AG04450 (cell line): ENCODE measurements around the gene ENOX1. TPM values are rescaled to one million over a fixed set of nuclear protein-coding genes. Genes with fewer than 3 reads are reported as not detected.

Experiments
- CTCF ChIA-PET: fragments of 300-600, 350-600 bp; formaldehyde crosslinking; extraction: SDS; loops from one replicate; lab custom pipeline; 2022; ENCODE audit warnings: antibody characterized with exemption, inconsistent platforms; lab: Charles Lee
- POLR2A ChIA-PET: fragments of 350-600 bp; formaldehyde crosslinking; extraction: SDS; loops from one replicate; lab custom pipeline; 2021; ENCODE audit warnings: antibody characterized with exemption, inconsistent platforms; lab: Yijun Ruan, JAX
- DNase-seq: peaks from one replicate; pipeline ENCODE4 v3.0.0-alpha.2; 2011; ENCODE audit warnings: low read depth, low spot score
- H3K27ac ChIP-seq: one replicate; pipeline ENCODE4 v1.5.1; 2012; ENCODE audit warnings: low read depth, low read length, control low read depth
- H3K27me3 ChIP-seq: one replicate; pipeline ENCODE4 v1.6.0; 2012; ENCODE audit warnings: low read length; ENCODE audit not compliant: control insufficient read depth, insufficient read depth
- H3K4me3 ChIP-seq: 2 replicates; pipeline ENCODE4 v1.5.1; 2011; ENCODE audit warnings: mild to moderate bottlenecking, low read depth, low read length, control low read depth
- H3K9me3 ChIP-seq: 2 replicates; pipeline ENCODE4 v1.5.1; 2012; ENCODE audit warnings: low read length; ENCODE audit not compliant: control insufficient read depth, insufficient read depth
- polyA plus RNA-seq: library from polyadenylated mRNA; depleted of rRNA; stranded (reverse); fragments of >200 nt; gene quantifications from 2 replicates; pipeline ENCODE4 v1.2.3, GENCODE V29; 2011
- TF ChIP-seq, protein P1 (sequence below): IDR thresholded peaks from 2 replicates; pipeline ENCODE4 v1.5.1; 2011; ENCODE audit warnings: low read depth, low read length, control low read depth, inconsistent platforms

Gene ENOX1
- polyA plus RNA-seq, 1 experiment = 3.9 TPM

DNA sequence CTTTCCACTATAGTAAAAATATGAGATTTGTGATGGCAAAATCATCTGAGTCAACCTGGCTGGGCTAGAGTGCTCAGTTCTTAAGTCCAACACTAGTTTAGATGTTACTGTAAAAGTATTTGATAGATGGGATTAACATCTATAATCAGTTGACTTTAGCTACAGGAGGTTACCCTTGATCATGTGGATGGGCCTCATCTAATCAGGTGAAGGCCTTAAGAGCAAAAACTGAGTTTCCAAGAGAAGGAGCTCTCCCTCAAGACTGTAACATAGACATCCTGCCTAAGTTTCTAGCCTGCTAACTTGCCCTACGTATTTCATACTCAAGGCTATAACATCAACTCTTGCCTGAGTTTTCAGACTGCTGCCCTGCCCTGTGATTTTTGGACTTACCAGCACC lies 132.8 kb downstream of the ENOX1 start:
- POLR2A ChIA-PET = no interaction called here
- Histone ChIP-seq H3K27ac (no peak overlapping the region), H3K27me3 (no peaks in the 10 kb centered on the region), H3K9me3 (no peaks in the 10 kb centered on the region), H3K4me3 (no peak overlapping the region)
- CTCF ChIA-PET = no interaction called here
- TF ChIP-seq, protein P1, sequence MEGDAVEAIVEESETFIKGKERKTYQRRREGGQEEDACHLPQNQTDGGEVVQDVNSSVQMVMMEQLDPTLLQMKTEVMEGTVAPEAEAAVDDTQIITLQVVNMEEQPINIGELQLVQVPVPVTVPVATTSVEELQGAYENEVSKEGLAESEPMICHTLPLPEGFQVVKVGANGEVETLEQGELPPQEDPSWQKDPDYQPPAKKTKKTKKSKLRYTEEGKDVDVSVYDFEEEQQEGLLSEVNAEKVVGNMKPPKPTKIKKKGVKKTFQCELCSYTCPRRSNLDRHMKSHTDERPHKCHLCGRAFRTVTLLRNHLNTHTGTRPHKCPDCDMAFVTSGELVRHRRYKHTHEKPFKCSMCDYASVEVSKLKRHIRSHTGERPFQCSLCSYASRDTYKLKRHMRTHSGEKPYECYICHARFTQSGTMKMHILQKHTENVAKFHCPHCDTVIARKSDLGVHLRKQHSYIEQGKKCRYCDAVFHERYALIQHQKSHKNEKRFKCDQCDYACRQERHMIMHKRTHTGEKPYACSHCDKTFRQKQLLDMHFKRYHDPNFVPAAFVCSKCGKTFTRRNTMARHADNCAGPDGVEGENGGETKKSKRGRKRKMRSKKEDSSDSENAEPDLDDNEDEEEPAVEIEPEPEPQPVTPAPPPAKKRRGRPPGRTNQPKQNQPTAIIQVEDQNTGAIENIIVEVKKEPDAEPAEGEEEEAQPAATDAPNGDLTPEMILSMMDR = no peak
- no peak for DNase-seq

DNA sequence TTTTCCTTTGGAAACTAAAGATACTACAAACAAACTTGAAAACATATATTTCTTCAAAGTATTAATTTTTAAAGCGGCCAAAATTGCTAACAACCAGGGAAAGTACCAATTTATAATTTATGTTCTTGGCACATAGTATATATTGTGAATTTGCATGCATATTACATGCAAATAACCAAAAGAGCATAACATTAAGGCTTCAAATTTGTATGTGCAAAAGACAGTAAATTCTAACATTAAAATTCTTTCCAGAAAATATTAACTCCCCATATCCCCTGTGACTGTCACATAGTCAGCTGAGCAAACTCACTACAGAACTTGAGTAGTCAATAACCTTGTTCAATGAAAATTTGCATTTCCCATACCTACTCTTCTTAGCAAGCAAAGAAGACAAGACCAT lies 133.4 kb downstream of the ENOX1 start:
- CTCF ChIA-PET = no interaction called here

DNA sequence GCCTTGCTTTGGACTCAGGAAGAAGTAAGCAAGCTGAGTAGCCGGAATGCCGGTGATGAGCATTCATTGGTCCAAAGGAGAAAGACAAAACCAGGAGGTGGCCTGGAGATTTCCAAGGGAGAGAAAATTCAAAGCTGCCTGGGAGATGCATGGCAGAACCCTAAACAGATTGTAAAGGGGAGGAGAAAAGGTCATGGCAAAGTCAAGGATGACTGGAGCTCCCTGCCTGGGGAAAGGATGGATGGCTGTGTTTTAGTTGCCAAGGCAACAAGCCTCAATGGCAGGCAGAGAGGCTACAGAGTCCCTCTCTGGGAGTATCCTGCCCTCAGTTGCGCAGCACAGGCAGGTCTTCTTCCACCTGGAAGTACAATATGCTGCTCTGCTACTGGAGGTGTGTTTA lies 134.0 kb downstream of the ENOX1 start:
- ChIA-PET POLR2A (no interaction called here), CTCF (no interaction called here)
- H3K9me3 ChIP-seq = no peaks in the 10 kb centered on the region
- no peak overlapping the region for H3K4me3 ChIP-seq
- TF ChIP-seq, protein P1 = no peak
- no peak for DNase-seq
- no peak overlapping the region for H3K27ac ChIP-seq
- H3K27me3 ChIP-seq = no peaks in the 10 kb centered on the region

More for the DNA sequence above, 133.4 kb downstream of the ENOX1 start:
- DNase-seq = no peak
- Histone ChIP-seq H3K9me3 (no peaks in the 10 kb centered on the region), H3K4me3 (no peak overlapping the region), H3K27ac (no peak overlapping the region), H3K27me3 (no peaks in the 10 kb centered on the region)
- TF ChIP-seq, protein P1 = no peak
- POLR2A ChIA-PET = no interaction called here

DNA sequence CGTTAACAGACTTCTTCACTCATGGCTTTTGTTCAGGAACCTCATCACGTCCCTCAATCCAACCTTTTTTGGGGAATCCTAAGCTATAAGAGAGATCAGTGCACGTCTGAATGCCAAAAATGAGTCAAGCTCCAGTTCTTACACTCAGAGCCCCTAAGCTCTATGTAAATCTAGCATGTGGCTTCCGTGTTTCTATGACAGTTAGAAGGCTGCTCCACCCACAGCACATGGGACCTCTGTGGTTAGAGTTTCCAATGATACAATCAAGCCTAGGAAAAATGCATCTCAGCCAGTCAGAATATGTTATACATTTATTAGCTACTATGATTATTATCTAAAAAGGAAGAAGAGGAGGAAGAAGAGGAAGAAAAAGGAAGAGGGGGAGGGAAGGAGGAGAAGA lies 135.9 kb downstream of the ENOX1 start:
- ChIA-PET POLR2A (no interaction called here), CTCF (no interaction called here)
- TF ChIP-seq, protein P1 = no peak
- no peaks in the 10 kb centered on the region for H3K9me3 ChIP-seq
- H3K27ac ChIP-seq = no peak overlapping the region
- no peak for DNase-seq
- H3K4me3 ChIP-seq = no peak overlapping the region
- no peaks in the 10 kb centered on the region for H3K27me3 ChIP-seq

DNA sequence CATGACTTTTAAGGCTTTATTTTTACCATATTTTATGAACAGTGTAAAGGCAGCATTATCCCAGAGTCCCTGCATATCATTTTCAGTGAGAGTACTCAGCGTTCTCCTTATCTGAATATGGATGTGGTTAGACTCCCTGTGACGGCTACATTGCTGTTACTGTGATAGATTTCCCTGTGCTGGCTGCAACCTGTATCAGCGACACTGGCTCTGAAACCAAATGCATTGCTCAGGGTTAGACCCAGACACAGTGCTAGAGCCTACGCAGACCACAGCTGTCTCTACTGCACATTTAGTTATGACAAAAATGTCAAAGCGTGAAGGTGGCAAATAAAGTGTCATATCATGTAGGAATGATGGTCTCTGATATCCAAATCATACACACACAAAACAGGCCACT lies 138.0 kb downstream of the ENOX1 start:
- H3K9me3 ChIP-seq = no peaks in the 10 kb centered on the region
- H3K27me3 ChIP-seq = no peaks in the 10 kb centered on the region
- no peak for DNase-seq
- TF ChIP-seq, protein P1 = no peak
- H3K27ac ChIP-seq = no peak overlapping the region
- CTCF ChIA-PET = no interaction called here
- POLR2A ChIA-PET = no interaction called here
- H3K4me3 ChIP-seq = no peak overlapping the region
